ENCODE data around the gene CALML4.

CALML4 gene

DNA sequence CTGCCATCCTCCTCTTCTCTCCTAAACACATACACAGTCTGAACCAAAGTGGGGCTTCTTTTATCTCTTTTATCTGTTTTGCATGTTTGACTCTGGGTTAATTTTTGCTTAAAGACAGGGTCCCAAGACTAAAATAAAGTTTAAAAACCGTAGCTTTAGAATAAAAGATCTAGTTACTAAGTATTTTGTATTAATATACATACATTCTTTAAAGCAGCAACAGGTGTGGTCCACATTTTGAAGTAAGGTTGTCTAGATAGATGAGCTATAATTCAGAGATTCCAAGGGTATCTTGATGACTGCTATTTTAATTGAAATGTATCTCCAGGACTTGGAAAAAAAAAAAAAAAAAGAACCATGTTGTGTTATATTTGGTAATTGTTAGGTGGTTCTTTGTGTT, 61.3 kb downstream of the CALML4 start:
- no peak for DNase-seq (ENCODE audit: low spot score)

DNA sequence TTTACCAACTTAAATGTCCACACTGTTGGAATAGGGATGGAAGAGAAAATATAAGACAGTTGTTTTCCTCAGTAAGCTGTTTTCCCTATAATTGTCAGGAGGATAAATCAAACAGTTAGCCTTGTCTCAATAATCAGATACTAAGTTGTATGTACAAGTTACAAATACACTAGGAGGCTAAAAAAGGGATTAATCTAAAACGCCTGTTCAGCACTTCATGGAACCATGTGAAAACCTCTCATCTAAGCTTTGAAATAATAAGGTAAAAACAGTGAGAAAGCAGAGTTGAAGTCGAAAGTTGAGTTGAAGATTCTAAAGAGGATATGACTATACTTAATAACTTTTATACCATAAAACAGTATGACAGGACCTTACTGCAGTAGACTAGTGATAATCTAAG, 62.0 kb downstream of the CALML4 start:
- no peak for DNase-seq (ENCODE audit: low spot score)
